ENCODE results near the gene ARMC2.
"Not testable (repeated sequence)": the region's sequence is repeated elsewhere in the genome, so short reads cannot be mapped to it uniquely, and the experiment has no call there.

The ARMC2 gene

GRCh38 chr6:108888745-108889144, 40.5 kb downstream of the ARMC2 start:
- no peak for TF ChIP-seq CTCF (IDR thresholded peaks at IDR 0.05; ENCODE audit: low read depth, low read length)
- DNase-seq (ENCODE audit: low read depth in 2 of 2) = no peak
- no peak overlapping the region for H3K4me3 ChIP-seq (replicated peaks in 1 of 2; ENCODE audit: low read depth in 2 of 2, low read length in 2 of 2)

- not testable (repeated sequence) for DNase-seq (ENCODE audit: low read depth in 2 of 2)
These were observed 42.7 kb downstream of the ARMC2 start for GRCh38 chr6:108890898-108891297.

GRCh38 chr6:108895571-108895970, 47.3 kb downstream of the ARMC2 start:
- no peak overlapping the region for H3K4me3 ChIP-seq (replicated peaks in 1 of 2; ENCODE audit: low read depth in 2 of 2, low read length in 2 of 2)
- no peak for TF ChIP-seq CTCF (IDR thresholded peaks at IDR 0.05; ENCODE audit: low read depth, low read length)

More at GRCh38 chr6:108890898-108891297, 42.7 kb downstream of the ARMC2 start:
- H3K4me3 ChIP-seq (replicated peaks in 1 of 2; ENCODE audit: low read depth in 2 of 2, low read length in 2 of 2) = not testable (repeated sequence)

GRCh38 chr6:108896111-108896661, 48.0 kb downstream of the ARMC2 start:
- no peak overlapping the region for H3K4me3 ChIP-seq (replicated peaks in 1 of 2; ENCODE audit: low read depth in 2 of 2, low read length in 2 of 2)
- TF ChIP-seq CTCF (IDR thresholded peaks at IDR 0.05; ENCODE audit: low read depth, low read length) = no peak
- DNase-seq (ENCODE audit: low read depth in 2 of 2) = peak; percentile 92 to 96

More at GRCh38 chr6:108895571-108895970, 47.3 kb downstream of the ARMC2 start:
- peak; percentile 58 to 66 for DNase-seq (ENCODE audit: low read depth in 2 of 2)

- TF ChIP-seq CTCF (IDR thresholded peaks at IDR 0.05; ENCODE audit: low read depth, low read length) = no peak
- peak; percentile 56 to 65 for DNase-seq (ENCODE audit: low read depth in 2 of 2)
- H3K4me3 ChIP-seq (replicated peaks in 1 of 2; ENCODE audit: low read depth in 2 of 2, low read length in 2 of 2) = no peak overlapping the region
These were observed 49.1 kb downstream of the ARMC2 start for GRCh38 chr6:108897371-108897770.

GRCh38 chr6:108902382-108902792, 54.2 kb downstream of the ARMC2 start:
- TF ChIP-seq CTCF (IDR thresholded peaks at IDR 0.05; ENCODE audit: low read depth, low read length) = no peak
- H3K4me3 ChIP-seq (replicated peaks in 1 of 2; ENCODE audit: low read depth in 2 of 2, low read length in 2 of 2) = no peak overlapping the region
- peak; percentile 53 to 66 for DNase-seq (ENCODE audit: low read depth in 2 of 2)

- H3K4me3 ChIP-seq (replicated peaks in 1 of 2; ENCODE audit: low read depth in 2 of 2, low read length in 2 of 2) = no peak overlapping the region
These were observed 55.6 kb downstream of the ARMC2 start for GRCh38 chr6:108903796-108904195.

More at GRCh38 chr6:108903796-108904195, 55.6 kb downstream of the ARMC2 start:
- no peak for DNase-seq (ENCODE audit: low read depth in 2 of 2)
- no peak for TF ChIP-seq CTCF (IDR thresholded peaks at IDR 0.05; ENCODE audit: low read depth, low read length)

All from cardiac fibroblast (primary cell).